ENCODE results near the gene DARS2.

GRCh38 chr1:173857363-173857917 is 33.0 kb downstream of the DARS2 start:
- TF ChIP-seq CTCF (IDR thresholded peaks at IDR 0.05) = no peak
- TF ChIP-seq POLR2A (IDR thresholded peaks at IDR 0.05) = no peak
- TF ChIP-seq POLR2AphosphoS5 (IDR thresholded peaks at IDR 0.05) = no peak
